ENCODE measurements around the gene ANKRD63.

GRCh38 chr15:40281057-40281800, 1.6 kb downstream of the ANKRD63 start:
- TF ChIP-seq ZNF274 (IDR thresholded peaks at IDR 0.05; ENCODE audit: low read depth, low read length) (no peak), YY1 (IDR thresholded peaks at IDR 0.05; ENCODE audit: insufficient read depth, insufficient read length) (no peak), SUZ12 (IDR thresholded peaks at IDR 0.05; ENCODE audit: extremely low read depth, insufficient read depth, insufficient read length) (no peak)

Measured in NT2/D1 (cell line).